Fibroblast of skin of back (primary cell): ENCODE measurements around the gene NDST3.
"Not testable (repeated sequence)": the region's sequence is repeated elsewhere in the genome, so short reads cannot be mapped to it uniquely, and the experiment has no call there.

Experiments
- DNase-seq: peaks from one replicate; pipeline ENCODE4 v3.0.0-alpha.2; 2013

Gene NDST3

DNA sequence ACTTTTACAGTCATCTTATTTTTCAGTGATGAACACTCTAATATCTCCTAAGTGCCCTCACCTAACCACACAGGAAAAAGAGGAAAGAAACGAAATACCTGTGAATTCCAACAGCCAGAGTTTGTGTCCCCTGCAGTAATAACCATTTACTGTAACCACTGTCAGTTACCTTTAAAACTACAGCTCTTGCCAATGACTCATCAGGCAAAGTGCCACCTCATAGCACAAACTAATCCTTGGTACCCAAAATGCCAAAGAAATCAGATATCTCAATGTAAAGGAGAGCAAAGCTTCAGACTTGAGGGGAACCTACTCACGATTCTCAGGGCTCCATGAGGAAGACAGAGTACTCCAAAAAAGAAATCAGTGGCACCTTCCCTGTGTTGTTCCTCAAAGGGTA is 146.5 kb downstream of the NDST3 start:
- peak; percentile 39 for DNase-seq

DNA sequence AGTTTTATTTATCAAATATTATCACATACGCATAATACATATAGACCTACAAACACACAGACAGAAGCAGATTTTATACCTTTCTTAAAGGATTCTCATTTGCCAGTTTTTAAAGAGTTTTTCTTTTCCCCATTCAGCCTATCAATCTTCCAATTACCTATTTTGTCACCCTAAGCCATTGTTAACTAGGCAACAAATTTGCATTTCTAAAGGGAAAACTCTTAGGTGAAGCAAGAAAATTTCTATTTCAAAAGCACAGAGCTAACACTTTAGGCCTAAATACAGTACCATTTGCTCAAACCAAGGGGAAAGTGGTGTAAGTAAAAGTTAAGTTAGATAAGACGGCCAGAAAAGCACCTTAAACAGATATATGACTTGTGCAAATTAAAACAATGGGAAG is 156.6 kb downstream of the NDST3 start:
- DNase-seq: no peak

DNA sequence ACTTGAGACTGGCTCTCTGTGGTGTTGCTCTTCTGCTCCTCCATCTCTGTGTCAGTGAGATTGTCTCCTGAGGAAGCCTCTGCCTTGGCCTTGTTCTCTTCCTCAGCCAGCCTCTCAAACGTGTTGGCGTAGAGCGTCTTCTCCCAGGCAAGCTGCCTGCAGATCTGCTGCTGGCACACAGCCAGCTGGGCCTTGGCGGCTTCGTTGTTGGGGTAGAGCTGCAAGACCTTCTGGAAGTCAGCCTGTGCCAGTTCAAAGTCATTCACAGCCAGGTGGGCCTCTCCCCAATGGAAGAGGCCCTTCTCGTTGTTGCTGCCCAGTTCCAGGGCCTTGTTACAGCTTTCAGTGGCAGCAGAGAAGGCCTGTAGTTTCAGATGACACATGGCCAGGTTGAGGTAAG is 159.1 kb downstream of the NDST3 start:
- DNase-seq: no peak

DNA sequence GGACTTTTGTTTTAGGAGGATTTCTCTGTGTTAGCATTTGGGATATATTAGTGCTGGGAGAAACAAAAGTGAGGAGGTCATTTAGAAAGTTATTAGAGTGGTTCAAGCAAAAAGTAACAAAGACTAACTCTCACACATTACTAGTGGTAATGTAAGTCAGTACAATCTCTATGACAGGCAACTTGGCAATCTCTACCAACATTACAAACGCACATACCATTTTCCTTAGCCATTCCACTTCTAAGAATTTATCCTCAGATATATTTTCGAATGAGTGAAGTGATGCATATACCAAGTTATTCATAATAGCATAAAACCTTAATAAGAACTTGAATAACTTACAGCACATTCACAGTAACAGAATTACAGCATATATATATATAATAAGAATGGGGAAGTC is 172.3 kb downstream of the NDST3 start:
- no peak for DNase-seq

DNA sequence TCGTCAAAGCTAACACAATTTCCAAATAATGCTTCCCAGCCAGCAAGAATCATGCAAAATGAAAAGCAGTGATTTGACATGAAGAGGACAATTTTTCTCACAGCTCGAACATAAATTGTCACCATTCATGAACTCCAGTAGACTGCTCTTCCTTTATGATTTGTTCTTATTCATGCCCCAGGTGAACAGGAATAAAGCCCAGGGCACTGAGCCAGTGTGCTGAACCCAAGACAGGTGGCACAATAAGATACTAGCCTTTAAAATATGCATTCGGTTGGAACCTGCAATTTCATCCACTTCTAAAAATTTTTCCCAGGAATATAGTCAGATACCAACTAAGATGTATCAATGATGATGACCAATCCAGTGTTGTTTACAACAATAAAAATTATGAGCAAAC is 178.8 kb downstream of the NDST3 start:
- no peak for DNase-seq

DNA sequence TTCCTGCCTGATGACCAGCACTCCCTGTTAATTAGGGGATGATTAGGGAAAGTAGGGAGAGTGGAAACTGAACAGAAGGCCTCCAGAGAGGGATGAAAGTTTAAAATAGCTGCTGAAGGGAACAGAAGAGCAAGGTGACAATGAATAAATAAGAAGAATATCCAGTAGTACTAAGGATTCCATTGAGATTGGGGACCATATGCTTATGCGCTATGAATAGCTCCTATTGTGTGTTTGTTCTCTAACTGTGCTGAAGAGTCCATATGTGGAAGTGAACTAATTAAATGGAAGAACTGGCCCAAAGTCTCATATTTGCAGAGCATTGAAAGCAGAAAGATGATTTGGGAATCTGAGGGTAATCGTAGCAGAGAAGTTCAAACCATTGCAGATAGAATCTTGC is 181.5 kb downstream of the NDST3 start:
- no peak for DNase-seq

DNA sequence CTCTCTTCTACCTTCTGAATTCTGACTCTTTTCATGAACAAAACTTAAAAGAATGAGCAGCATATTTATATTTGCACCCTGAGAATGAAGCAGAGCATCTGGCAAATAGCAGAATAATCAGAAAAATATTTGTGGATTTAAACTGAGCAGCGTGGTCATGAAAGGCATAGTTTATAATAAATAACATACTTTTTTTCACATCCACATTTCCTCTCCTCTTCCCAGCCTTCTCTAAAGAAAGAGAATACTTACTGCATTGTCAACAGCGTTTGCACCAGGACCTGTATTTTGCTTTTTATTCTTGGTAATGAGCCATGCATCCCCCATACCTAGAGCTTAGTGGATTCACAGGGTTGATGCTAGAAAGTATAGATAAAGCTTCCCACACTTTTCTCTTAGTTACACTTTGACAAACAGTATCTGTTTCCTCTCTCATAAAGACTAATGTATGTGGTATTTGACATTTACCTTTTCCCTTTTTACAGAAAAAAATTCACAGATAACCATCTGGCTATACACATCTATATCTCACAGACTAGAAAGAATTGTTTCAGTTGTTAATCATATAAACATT is 187.0 kb downstream of the NDST3 start:
- no peak for DNase-seq

DNA sequence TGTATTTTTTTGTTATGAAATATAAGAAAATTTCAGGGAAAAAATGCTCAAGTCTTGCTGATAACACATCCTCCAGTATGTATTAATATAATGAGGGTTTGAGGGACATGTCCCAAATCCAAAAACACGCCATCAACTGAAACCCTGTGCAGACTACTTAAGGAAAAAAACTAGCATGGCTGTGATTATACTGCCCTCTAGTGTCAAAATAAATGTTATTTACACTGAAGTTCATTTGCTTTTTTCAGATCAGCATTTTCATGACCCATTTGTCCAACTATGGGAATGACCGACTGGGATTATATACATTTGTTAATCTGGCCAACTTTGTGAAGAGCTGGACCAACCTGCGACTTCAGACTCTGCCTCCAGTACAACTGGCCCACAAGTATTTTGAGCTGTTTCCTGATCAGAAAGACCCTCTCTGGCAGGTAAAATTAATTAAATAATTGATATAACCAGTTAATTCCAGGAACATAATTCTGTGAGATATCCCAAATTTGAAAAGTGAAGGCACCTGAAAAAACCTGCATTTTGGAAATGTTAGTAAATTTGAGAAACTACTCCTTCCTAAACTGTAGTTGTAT is 190.1 kb downstream of the NDST3 start:
- peak; percentile 71 for DNase-seq

DNA sequence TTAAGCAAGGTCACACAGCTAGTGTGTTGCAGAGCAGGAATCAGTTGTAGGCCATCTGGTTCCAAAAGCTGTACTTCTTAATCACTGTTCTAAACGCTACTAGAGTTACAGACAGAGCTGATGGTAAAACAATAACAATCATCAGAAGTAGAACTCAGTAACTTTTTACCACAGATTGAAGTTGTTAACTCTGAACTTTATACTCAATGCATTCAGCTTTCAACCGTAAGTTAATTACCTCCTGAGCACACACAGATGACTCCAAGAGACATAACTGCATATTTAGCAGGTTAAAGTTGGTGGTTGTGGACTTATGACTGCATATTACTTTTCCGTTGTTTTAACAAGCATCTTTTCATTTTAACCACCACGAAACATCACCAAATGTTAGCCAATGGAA is 191.2 kb downstream of the NDST3 start:
- DNase-seq: no peak

DNA sequence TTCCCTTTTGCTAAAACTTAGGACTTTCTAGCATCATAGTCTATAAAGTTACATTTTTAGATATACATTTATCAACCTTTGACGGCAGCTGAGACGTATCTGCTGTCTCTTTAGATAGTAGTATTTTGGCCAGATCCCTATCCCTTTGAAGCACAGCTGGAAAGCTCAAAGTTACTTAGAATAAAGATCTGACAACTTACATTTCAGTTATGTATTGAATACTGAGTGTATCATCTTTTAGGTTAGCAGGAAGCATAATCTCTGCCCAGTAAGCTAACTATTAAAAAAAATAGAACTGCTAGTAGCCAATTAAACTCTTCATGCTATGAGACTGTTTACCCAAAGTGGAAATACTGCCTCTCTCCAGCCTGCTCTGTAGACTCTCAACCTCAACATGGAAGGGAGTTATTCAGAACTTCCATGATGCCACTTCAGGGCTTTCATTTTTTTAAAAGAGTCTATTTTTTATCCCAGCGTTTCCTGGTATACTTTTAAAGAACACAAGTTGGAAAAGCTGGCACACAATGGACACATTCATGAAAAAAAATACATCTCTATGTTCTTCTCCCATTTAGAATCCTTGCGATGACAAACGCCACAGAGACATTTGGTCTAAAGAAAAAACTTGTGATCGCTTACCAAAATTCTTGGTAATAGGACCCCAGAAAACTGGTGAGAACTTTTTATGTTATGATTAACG is 192.2 kb downstream of the NDST3 start:
- no peak for DNase-seq

DNA sequence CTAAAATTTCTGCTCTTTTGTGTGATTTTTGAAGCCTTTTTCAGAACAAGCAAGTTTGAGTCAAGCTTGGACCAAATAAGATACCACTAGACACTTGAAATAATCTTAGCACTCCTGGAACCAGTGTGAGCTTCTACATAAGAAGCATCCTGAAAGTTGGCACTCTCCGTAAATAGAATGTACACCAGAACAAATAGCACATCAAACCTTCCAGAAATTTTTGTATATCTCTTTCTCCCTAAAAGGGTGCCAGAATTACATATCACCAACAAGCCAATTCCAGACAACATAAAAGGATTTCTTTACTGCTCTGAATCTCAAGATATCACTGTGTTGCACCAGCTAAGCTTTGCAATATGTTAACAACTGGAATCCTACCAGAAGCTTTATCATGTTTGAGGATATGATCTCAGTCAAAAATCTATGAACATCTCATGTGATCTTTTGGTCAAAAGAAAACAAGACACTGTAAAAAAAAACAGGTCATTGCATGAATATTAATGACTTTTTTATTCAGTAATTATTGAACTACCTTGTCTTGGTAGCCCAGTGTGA is 201.4 kb downstream of the NDST3 start:
- no peak for DNase-seq

DNA sequence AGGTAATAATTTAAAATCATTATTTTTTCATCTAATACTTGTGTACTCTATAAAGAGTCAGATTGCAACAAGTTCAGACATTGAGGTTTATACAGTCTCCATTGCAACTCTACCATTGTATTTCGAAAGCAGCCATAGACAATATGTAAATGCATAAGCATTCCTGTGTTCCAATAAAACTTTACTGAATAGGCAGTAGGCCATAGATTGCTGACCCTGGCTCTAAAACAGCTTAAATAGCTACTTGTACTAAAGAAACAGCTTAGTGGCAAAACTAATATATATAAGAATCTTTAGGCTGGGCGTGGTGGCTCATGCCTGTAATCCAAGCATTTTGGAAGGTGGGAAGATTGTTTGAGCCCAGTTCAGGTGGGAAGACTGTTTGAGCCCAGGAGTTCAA is 203.2 kb downstream of the NDST3 start:
- DNase-seq: no peak

DNA sequence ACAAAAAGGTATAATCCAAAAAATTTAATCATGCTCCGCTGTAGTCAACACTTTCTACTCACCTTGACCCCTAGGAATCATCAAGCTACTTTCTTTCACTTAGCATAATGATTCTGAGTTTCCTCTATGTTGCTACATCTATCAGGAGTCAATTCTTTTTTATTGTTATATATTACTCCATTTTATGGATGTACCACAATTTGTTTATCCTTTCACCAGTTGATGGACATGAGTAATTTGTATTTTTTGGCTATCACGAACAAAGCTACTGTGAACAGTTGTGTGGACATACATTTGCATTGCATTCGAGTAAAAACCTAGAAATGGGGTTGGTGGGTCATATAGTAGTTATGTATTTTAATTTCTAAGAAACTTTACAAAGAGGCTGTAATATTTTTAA is 215.6 kb downstream of the NDST3 start:
- no peak for DNase-seq

DNA sequence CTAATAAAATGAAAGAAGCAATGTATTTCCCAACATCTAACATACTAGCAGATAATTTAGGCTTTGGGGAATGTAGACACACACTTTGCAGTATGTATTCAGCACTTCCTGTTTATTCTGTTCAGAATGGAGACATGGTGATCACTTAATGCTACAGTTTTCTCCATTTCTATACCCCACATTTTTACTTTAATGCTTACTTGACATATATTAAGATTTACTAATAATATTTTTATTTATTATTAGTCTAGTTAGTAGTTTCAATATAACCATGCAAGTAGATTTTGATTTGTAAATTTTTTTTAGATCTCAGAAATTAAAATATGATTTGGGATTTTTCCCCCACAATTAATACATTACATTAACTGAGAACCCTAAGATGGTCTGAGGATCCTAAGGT is 220.1 kb downstream of the NDST3 start:
- no peak for DNase-seq

DNA sequence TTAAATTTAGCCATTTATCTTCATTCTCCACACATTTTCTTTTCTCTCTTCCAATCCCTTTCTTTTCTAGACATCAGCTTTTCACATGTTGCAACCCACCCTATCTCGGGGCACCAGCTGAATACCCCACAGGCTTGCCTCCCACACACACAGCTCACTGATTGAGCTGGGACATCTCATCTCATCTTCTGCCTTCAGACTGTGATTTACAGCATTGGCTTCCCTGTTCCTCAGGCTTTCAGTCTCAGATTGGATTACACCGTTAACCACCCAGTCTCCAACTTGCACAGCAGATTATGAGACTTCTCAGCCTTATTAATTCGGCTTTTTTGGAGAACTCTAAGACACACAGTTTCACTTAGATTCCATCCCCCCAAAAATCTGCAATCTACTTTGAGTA is 224.8 kb downstream of the NDST3 start:
- no peak for DNase-seq

DNA sequence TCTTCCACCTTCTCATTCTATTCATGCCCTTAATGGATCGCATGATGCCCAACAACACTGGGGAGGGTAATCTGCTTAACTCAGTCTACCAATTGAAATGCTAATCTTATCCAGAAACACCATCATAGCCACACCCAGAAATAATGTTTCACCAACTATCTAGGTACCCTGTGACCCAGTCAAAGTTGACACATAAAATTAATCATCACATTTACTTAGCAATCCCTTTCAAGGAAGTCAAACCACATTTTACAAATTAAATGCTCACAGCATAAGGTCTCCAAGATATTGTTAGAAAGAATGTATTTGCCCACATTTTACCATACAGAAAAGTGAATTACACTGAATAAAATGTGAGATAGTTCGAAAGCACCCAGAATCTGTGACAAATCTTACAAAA is 226.0 kb downstream of the NDST3 start:
- no peak for DNase-seq

DNA sequence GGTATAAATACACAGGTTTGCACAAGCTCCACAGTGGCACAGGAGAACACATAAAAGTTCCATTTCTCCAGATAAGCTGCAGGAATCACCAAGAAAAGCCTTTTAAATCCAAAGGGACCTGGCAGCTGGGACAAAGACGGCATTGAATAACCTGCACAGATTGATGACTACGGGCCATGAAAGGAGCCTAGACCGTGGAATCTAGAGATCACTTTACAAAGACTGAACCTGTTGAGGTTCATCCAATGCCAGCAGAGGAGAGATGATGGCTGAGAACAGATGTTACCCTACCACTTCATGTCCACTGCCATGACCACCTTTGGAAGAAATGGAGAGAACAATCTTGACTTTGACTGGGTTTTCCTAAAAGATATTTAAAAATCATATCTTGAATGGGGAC is 229.8 kb downstream of the NDST3 start:
- no peak for DNase-seq

DNA sequence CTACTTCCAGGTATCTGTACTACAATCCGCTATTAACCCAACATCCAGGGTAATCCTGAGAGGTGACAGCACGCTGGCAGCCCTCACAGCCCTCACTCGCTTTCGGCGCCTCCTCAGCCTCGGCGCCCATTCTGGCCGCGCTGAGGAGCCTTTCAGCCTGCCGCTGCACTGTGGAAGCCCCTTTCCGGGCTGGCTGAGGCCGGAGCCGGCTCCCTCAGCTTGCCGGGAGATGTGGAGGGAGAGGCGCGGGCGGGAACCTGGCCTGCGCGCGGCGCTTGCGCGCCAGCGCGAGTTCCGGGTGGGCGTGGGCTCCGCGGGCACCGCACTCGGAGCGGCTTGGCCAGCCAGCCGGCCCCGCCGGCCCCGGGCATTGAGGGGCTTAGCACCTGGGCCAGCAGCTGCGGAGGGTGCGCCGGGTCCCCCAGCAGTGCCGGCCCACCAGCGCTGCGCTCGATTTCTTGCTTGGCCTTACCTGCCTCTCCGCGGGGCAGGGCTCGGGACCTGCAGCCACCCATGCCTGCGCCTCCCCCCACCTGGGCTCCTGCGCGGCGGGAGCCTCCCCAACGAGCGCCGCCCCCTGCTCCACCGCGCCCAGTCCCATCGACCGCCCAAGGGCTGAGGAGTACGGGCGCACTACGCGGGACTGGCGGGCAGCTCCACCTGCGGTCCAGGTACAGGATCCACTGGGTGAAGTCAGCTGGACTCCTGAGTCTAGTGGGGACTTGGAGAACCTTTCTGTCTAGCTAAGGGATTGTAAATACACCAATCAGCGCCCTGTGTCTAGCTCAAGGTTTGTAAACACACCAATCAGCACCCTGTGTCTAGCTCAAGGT is 231.2 kb downstream of the NDST3 start:
- peak; percentile 31 for DNase-seq

DNA sequence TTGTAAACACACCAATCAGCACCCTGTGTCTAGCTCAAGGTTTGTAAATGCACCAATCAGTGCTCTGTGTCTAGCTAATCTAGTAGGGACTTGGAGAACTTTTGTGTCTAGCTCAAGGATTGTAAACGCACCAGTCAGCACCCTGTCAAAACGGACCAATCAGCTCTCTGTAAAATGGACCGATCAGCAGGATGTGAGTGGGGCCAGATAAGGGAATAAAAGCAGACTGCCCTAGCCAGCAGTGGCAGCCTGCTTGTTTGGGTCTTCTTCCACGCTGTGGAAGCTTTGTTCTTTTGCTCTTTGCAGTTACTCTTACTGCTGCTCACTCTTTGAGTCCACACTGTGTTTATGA is 231.8 kb downstream of the NDST3 start:
- not testable (repeated sequence) for DNase-seq

DNA sequence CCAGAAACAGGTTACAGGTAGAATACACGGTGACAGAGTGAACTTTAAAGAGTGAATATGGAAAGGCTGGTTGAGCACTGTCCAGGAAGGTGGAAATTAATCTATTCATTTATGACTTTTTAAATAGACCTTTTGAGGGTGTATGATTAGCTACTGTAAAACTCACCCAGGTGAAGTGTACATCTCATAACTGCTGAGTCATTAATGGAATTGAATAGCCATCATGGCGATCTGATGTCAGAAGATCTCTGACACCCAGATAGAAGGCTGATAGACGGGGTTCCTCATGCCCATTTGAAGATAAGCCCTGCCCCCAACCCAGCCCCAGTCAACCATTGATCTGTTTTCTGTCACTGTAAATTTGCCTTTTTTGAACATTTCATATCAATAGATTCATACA is 234.5 kb downstream of the NDST3 start:
- DNase-seq: no peak

DNA sequence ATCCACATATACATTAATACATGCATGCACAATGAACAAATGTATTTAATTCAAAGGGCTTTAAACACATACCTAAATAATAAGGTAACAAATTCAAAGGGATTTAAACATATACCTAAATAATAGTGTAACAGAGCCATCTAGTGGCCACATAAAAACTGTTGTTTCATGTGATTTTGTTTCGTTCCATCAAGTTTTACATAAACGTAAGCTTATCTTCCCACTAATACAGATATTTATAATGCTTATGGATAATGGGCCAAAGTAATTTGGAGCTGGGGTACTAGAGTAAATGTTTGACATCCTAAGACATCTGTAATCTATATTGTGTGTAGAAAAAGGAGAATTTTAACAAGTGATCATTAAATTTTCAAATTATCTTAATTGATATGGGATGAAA is 236.2 kb downstream of the NDST3 start:
- peak; percentile 42 for DNase-seq

DNA sequence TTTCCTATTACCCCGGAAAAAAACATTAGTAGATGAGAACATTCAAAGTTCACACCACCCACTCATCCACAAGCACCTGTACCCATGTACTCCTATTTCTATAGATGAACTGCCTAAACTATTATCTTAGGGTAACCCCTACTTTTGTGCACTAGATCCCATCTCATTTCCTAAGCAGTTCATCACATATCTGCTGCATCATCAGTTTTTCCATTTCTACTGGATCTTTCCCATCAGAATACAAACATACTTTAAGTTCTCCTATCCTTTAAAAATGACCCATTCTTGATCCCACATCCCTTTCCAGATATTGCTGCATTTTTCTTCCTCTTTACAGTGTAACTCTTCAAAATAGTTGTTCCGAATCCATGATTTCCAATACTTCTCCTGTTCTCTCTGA is 237.5 kb downstream of the NDST3 start:
- no peak for DNase-seq

DNA sequence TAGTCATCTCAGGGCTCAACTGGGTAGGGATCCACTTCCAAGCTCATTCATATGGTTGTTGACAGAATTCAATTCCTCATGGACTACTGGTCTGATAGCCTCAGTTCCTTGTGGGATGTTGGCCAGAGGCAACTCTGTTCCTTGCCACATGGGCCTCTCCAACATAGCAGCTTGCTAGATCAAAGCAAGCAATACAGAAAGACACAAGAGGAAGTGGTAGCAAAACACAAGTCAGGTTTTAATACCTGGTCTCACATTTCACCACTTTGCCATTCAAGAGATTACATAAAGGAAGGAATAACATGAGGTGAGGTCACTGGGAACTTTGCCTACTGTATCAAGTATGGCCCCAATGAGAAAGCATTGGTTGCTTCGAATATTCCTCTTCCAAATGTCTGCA is 239.4 kb downstream of the NDST3 start:
- DNase-seq: no peak
